RWPE1 (cell line): ENCODE data around the gene NOA1.

Experiments
- CTCF ChIA-PET: fragments of 350-600 bp; sonication (Branson Sonifier 250); formaldehyde crosslinking; extraction: SDS; loops from one replicate; lab custom pipeline; 2021; lab: Yijun Ruan, JAX
- POLR2A ChIA-PET: fragments of 400-600 bp; formaldehyde crosslinking; extraction: SDS; loops from one replicate; lab custom pipeline; 2020; ENCODE audit warnings: antibody characterized with exemption; ENCODE audit not compliant: low non-redundant PET; lab: Yijun Ruan, JAX
- DNase-seq: peaks from one replicate; pipeline ENCODE4 v3.0.0; 2012; ENCODE audit warnings: low spot score
- H3K27ac ChIP-seq: fragments of 450-650 bp; 2 replicates; pipeline ENCODE4 v1.5.1; 2017
- TF ChIP-seq, protein P1 (sequence below): fragments of 450-650 bp; conservative IDR thresholded peaks from 2 replicates; pipeline ENCODE4 v1.5.1; 2017; ENCODE audit warnings: low read depth, mild to moderate bottlenecking

Gene NOA1

DNA sequence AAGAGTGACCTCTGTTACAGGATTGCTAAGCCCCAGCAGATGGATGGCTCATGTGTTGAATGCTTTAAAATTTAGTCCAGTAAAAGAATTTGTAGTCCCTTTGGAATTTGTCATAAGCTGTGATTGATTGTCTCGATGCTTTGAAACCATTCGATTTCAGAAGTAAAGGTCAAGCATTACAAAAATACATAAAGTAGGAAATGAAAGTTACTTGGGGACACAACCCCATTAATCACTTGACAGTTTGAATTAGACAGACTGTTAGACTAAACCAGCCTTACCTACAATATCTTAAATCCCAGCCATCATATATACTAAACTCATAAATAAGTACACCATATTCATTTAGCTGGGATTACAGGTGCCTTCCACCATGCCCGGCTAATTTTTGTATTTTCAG lies 63.1 kb downstream of the NOA1 start:
- no peak overlapping the region for H3K27ac ChIP-seq
- TF ChIP-seq, protein P1, sequence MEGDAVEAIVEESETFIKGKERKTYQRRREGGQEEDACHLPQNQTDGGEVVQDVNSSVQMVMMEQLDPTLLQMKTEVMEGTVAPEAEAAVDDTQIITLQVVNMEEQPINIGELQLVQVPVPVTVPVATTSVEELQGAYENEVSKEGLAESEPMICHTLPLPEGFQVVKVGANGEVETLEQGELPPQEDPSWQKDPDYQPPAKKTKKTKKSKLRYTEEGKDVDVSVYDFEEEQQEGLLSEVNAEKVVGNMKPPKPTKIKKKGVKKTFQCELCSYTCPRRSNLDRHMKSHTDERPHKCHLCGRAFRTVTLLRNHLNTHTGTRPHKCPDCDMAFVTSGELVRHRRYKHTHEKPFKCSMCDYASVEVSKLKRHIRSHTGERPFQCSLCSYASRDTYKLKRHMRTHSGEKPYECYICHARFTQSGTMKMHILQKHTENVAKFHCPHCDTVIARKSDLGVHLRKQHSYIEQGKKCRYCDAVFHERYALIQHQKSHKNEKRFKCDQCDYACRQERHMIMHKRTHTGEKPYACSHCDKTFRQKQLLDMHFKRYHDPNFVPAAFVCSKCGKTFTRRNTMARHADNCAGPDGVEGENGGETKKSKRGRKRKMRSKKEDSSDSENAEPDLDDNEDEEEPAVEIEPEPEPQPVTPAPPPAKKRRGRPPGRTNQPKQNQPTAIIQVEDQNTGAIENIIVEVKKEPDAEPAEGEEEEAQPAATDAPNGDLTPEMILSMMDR: no peak
- ChIA-PET CTCF (no interaction called here), POLR2A (no interaction called here)
- DNase-seq: no peak
